ENCODE results near the gene TRAPPC3. TPM values are rescaled to one million over a fixed set of nuclear protein-coding genes. Genes with fewer than 3 reads are reported as not detected.

The TRAPPC3 gene
- total RNA-seq, 2 experiments from 2014 or later, result 43.8 to 53.8 TPM

- intact Hi-C loops (cut with DNase I, micrococcal nuclease), result loop anchor here in 1 of 2 experiments (1.0 to 10.0 kb wide), 2 partner anchors 135 to 205 kb away; partner anchors contain the start of genes AGO1 and THRAP3
- Mint-ChIP-seq H3K36me3 (ENCODE audit: low read depth) (peaks cover 25% of the 10 kb centered on the region), H3K27me3 (peaks cover 14% of the 10 kb centered on the region), H3K4me1 (peaks cover 17% of the 10 kb centered on the region), H3K27ac (peak overlapping the region; percentile 96), H3K4me3 (peak overlapping the region; percentile 88), H3K9me3 (ENCODE audit: low read depth) (no peaks in the 10 kb centered on the region)
- CTCF ChIA-PET, result interaction anchor here (0.6 to 1.2 kb wide), 2 partner anchors 10 to 215 kb away, joined by 3 to 4 read pairs; no protein-coding TSS in a partner anchor
- DNase-seq (peak; percentile 37), ATAC-seq (no peak)
- POLR2A ChIA-PET, result no interaction called here
Measured at GRCh38 chr1:36089393-36090121, 59.7 kb downstream of the TRAPPC3 start.

DNA sequence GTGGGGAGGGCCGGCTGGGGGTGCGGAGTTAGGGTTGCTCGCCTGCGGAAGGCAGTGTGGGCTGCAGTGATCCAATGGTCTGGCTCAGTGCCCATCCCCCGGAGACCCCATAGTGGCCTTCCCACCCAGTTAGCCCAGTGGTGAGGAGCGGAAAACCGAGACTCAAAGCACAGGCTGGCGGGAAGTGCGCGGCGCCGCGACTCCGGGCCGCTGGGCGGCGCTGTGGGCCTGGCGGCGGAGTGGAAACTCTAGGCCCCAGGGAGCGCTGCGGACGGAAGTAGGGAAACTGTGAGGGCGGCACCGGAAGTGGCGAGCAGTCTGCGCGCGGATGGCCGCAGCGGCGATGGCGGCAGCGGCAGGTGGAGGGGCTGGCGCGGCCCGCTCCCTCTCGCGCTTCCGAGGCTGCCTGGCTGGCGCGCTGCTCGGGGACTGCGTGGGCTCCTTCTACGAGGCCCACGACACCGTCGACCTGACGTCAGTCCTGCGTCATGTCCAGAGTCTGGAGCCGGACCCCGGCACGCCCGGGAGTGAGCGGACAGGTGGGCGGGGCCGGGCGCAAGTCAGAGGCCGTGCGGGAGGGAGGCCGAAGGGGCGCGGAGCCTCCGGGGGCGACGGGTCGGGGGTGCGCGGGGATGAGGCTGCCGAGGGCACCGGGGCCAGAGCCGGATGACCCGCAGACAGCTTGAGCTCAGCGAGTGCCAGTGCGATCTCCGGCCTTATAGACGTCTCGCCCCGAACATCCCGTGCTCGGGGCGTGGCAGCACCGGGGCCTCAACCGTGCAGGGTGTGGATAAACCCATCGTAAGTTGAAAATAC lies 60.5 kb downstream of the TRAPPC3 start, which contains the start of gene ADPRS:
Gene ADPRS (plus strand): TSS at position 316 of the 816 bp plus-strand sequence. CDS start 13 bp downstream, at position 329.
- POLR2A ChIA-PET, result no interaction called here
- Mint-ChIP-seq H3K27me3 (peaks cover 16% of the 10 kb centered on the region), H3K4me3 (peak within 1 kb of the TSS; percentile 88), H3K27ac (peak within 1 kb of the TSS; percentile 96), H3K36me3 (ENCODE audit: low read depth) (peaks cover 25% of the 10 kb centered on the region), H3K4me1 (peaks cover 19% of the 10 kb centered on the region), H3K9me3 (ENCODE audit: low read depth) (no peaks in the 10 kb centered on the region)
- DNase-seq, result peak; percentile 95
- CTCF ChIA-PET, result interaction anchor here (1.2 kb wide), 1 partner anchor 11 kb away, joined by 3 read pairs; no protein-coding TSS in a partner anchor
- intact Hi-C loops (cut with DNase I, micrococcal nuclease), result loop anchor here (1.0 to 10.0 kb wide), 6 partner anchors 61 to 298 kb away; partner anchors contain the start of genes AGO1 (in 2 of the 2), AGO3 (in 2 of the 2), THRAP3 (in 2 of the 2) and TRAPPC3 (in 2 of the 2)
- ATAC-seq, result peak; percentile 89

- ChIA-PET CTCF (no interaction called here), POLR2A (no interaction called here)
- H3K27ac Mint-ChIP-seq, result no peak overlapping the region
- peaks cover 16% of the 10 kb centered on the region for H3K27me3 Mint-ChIP-seq
- intact Hi-C loops (cut with DNase I, micrococcal nuclease), result loop anchor here (1.0 to 10.0 kb wide), 6 partner anchors 61 to 298 kb away; partner anchors contain the start of genes AGO1 (in 2 of the 2), AGO3 (in 2 of the 2), TRAPPC3 (in 2 of the 2) and THRAP3 (in 1 of the 2)
- ATAC-seq (peak; percentile 21), DNase-seq (no peak)
- H3K36me3 Mint-ChIP-seq (ENCODE audit: low read depth), result peaks cover 21% of the 10 kb centered on the region
- no peaks in the 10 kb centered on the region for H3K9me3 Mint-ChIP-seq (ENCODE audit: low read depth)
- peaks cover 19% of the 10 kb centered on the region for H3K4me1 Mint-ChIP-seq
- H3K4me3 Mint-ChIP-seq, result peak overlapping the region; percentile 88
Measured at GRCh38 chr1:36088265-36088576, 61.1 kb downstream of the TRAPPC3 start.

DNA sequence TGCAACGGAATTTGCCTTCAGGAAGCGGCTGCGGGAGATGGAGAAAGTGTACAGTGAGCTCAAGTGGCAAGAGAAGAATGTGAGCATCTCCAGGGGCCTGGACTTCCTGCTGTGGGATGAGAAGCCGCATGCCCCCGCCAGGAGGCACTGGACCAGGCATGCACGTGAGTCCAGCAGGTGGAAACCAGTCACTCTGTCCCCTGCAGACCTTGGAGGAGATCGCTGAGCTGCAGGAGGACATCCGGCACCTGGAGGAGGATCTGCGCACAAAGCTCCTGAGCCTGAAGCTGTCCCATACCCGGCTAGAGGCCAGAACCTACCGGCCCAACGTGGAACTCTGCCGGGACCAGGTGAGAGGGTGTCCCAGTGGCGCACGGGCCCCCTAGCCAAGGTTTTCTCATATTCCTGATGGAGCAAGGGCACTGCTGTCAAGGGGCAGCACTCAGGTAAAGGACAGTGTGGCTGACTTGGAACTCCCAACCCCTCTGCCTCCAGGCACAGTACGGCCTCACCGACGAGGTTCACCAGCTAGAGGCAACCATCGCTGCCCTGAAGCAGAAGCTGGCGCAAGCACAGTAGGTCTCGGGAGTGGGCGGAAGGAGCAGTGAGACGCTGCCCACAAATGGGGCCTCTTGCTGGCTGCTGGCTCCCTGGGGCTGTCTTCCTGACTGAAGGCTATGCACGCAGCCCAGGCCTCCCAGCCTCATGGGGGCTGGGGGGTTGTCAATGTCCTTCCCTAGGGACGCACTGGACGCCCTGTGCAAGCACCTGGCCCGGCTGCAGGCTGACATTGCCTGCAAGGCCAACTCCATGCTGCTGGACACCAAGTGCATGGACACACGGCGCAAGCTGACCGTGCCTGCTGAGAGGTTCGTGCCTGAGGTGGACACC lies 61.8 kb downstream of the TRAPPC3 start:
- POLR2A ChIA-PET, result no interaction called here
- H3K36me3 Mint-ChIP-seq (ENCODE audit: low read depth), result peaks cover 18% of the 10 kb centered on the region
- H3K9me3 Mint-ChIP-seq (ENCODE audit: low read depth), result no peaks in the 10 kb centered on the region
- no peak for DNase-seq
- peak overlapping the region; percentile 72 for H3K27ac Mint-ChIP-seq
- H3K27me3 Mint-ChIP-seq, result peaks cover 19% of the 10 kb centered on the region
- peak overlapping the region; percentile 26 for H3K4me3 Mint-ChIP-seq
- no peak for ATAC-seq
- CTCF ChIA-PET, result interaction anchor here (0.6 to 1.9 kb wide), 6 partner anchors 9 to 290 kb away, joined by 3 to 6 read pairs (median 3); partner anchors contain the start of gene TRAPPC3
- intact Hi-C loops (cut with DNase I, micrococcal nuclease), result loop anchor here (1.0 to 10.0 kb wide), 6 partner anchors 62 to 299 kb away; partner anchors contain the start of genes AGO1 (in 2 of the 2), AGO3 (in 2 of the 2), TRAPPC3 (in 2 of the 2) and THRAP3 (in 1 of the 2)
- H3K4me1 Mint-ChIP-seq, result peaks cover 19% of the 10 kb centered on the region

Other genes with a start within 250 kb of the TRAPPC3 start
- 10 to 100 TPM; 23.3 to 33.8 TPM for gene AGO3, start 218.4 kb downstream of the TRAPPC3 start, total RNA-seq
- gene TEKT2, start 65.4 kb downstream of the TRAPPC3 start, total RNA-seq, result under 1 TPM in 1 of 2 experiments, not detected in 1; 0.16 TPM
- gene ADPRS, start 60.6 kb downstream of the TRAPPC3 start, total RNA-seq, result 10 to 100 TPM; 34.0 to 43.9 TPM
- gene COL8A2, start 24.3 kb downstream of the TRAPPC3 start, total RNA-seq, result under 1 TPM; 0.05 TPM
- gene MAP7D1, start 6.7 kb upstream of the TRAPPC3 start, total RNA-seq, result 100 to 1,000 TPM; 122 to 133 TPM
- 100 to 1,000 TPM; 149 to 182 TPM for gene THRAP3, start 75.0 kb upstream of the TRAPPC3 start, total RNA-seq
- 10 to 100 TPM; 26.2 to 33.0 TPM for gene SH3D21, start 156.9 kb upstream of the TRAPPC3 start, total RNA-seq
- 1 to 10 TPM; 2.7 to 3.1 TPM for gene EVA1B, start 174.2 kb upstream of the TRAPPC3 start, total RNA-seq
- 10 to 100 TPM; 38.8 to 51.3 TPM for gene STK40, start 236.4 kb upstream of the TRAPPC3 start, total RNA-seq
- gene LSM10, start 248.4 kb upstream of the TRAPPC3 start, total RNA-seq, result 10 to 100 TPM; 40.6 to 44.0 TPM

Measured in activated CD4-positive, alpha-beta T cell treated with anti-CD3 and anti-CD28 coated beads for 36 hours (primary cell).